GM12891 (cell line): ENCODE results near the gene HNRNPH2.

Experiments
- DNase-seq: peaks from one replicate; pipeline ENCODE4 v3.0.0; 2011; ENCODE audit warnings: low spot score; ENCODE audit not compliant: insufficient read length
- FAIRE-seq: peaks from 2 replicates; lab custom pipeline; 2011; peaks lifted over from hg19 to GRCh38; lab: Jason Lieb, UNC
- PAX5 ChIP-seq: IDR thresholded peaks from 2 replicates; pipeline ENCODE4 v1.6.1; 2011; ENCODE audit warnings: low read length, moderate library complexity, mild to moderate bottlenecking; ENCODE audit not compliant: insufficient read depth, severe bottlenecking
- POLR2A ChIP-seq: IDR thresholded peaks from 2 replicates; pipeline ENCODE4 v1.6.1; 2011; ENCODE audit warnings: low read depth, low read length, control low read depth
- POLR2AphosphoS5 ChIP-seq: IDR thresholded peaks from 2 replicates; pipeline ENCODE4 v1.6.1; 2011; ENCODE audit warnings: low read depth, low read length, control low read depth
- POU2F2 ChIP-seq: IDR thresholded peaks from 2 replicates; pipeline ENCODE4 v1.6.1; 2011; ENCODE audit warnings: low read depth, mild to moderate bottlenecking, control low read depth, low read length, moderate library complexity
- SPI1 ChIP-seq: IDR thresholded peaks from 2 replicates; pipeline ENCODE4 v1.6.1; 2011; ENCODE audit warnings: low read depth, low read length, control low read depth
- TAF1 ChIP-seq: IDR thresholded peaks from 2 replicates; pipeline ENCODE4 v1.6.1; 2011; ENCODE audit warnings: low read depth, low read length, control low read depth

Gene HNRNPH2

GRCh38 chrX:101377547-101377946 is 30.5 kb upstream of the HNRNPH2 start:
- no peak for DNase-seq
- peak; percentile 82 for FAIRE-seq
- no peak for TF ChIP-seq TAF1
- TF ChIP-seq SPI1 = 0 out of 2 replicates have a peak, but pooled peaks have one; percentile 3

DNA sequence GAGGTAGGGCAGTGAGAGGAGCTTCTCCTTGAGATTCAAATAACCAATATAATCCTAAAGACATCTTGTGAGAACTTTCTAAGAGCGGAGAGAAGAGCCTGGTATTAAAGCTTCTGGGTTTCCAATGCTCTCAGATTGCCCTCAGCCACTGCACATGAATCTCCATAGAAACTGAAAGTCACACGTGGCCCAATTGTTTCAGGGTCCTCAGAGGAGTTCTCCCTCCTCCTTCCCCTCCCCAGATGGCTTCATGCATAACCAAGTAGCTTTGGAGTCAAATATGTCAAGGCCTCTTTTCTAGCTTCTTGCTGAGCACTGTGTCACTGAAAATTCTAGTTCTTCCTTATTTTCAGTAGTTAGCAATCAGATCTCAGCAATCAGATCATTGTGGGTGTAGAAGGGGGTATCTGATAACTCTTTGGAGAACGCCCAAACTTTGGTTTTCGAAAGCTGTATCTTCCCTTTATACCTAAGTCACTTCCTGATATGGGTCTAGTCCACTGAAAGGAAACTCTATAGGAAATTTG is 24.3 kb upstream of the HNRNPH2 start:
- peak; percentile 94 for FAIRE-seq
- TF ChIP-seq TAF1 (no peak), SPI1 (no peak), PAX5 (no peak), POLR2AphosphoS5 (no peak), POU2F2 (peak; percentile 88), POLR2A (no peak)

DNA sequence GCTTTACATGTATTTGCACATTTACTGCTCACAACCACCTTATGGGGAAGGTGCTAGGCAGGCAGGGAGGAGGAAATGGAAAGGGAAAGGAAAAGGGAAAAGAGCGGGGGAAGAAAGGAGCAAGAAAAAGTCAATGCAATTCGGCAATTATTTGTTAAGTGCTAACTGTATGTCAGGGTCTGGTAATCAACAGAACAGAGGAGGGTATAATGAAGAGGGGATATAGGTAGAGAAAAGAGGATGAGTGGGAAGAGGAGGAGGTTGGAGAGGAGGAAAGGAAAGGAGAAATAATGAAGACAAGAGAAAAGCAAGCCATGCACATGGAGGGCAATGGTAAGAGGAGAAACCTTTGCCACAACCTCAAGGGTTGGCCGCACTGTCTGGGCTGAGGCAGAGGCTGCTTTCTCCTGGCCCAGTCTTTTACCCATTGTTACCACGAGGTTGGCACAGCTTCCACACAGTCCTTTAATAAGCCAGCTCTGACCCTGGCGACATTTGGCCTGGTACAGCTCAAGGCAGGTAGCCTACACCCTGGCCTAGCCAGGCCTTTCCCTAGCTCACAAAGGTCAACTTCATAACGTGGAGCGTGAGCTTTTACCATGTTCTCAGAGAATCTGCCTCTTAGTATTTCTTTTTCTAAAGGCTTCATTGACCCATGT is 22.9 kb upstream of the HNRNPH2 start:
- no peak for TF ChIP-seq SPI1
- no peak for TF ChIP-seq PAX5
- TF ChIP-seq POLR2A = no peak
- TF ChIP-seq TAF1 = no peak
- no peak for TF ChIP-seq POU2F2
- no peak for TF ChIP-seq POLR2AphosphoS5
- no peak for FAIRE-seq
- DNase-seq = no peak

More for the DNA sequence above, 24.3 kb upstream of the HNRNPH2 start:
- DNase-seq = no peak

DNA sequence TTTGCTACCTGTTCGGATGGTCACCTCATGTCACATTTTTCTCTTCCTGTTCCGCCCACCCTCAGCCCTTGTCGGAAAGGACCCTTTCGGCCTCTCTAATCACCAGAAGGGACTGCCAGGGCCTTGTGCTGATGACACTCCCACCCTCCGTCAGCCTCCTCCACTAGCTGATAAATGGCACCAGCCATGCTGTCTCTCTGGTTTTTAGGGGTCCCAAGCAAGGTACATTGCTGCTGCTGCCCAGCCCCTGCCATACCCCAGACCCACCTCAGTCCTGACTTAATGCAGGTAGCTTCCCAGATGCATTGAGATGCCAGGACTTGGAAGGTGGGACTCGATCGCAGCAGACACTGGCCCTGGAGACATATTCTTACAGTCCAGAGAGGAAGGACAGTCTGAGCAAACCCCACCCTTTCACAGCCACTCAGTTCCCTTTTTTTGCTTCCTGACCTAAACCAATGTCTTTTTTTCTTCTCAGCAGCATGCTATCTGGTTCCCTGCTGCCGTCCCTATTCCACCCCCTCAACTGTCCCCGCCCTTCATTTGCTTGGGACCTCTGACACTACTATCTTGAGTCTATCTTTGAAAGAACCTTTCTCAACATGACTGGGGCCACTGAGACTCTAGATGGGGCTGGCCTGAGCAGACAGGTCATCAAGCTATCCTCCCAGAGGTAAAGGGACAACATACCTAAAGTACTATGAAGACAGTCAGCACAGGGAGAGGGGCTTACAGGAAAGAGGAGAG is 22.1 kb upstream of the HNRNPH2 start, which contains the start of gene BTK:
TSS of gene BTK (minus strand) at position 397 of the 747 bp plus-strand sequence. CDS start 10,907 bp downstream, outside the sequence.
- no peak for DNase-seq
- TF ChIP-seq TAF1 (peak; percentile 63; the same call in 1 of the 2 replicates), POLR2A (peak; percentile 80), SPI1 (peak; percentile 96), PAX5 (no peak), POLR2AphosphoS5 (peak; percentile 65; the same call in 1 of the 2 replicates), POU2F2 (peak; percentile 21; the same call in 1 of the 2 replicates)
- peak; percentile 99 for FAIRE-seq

DNA sequence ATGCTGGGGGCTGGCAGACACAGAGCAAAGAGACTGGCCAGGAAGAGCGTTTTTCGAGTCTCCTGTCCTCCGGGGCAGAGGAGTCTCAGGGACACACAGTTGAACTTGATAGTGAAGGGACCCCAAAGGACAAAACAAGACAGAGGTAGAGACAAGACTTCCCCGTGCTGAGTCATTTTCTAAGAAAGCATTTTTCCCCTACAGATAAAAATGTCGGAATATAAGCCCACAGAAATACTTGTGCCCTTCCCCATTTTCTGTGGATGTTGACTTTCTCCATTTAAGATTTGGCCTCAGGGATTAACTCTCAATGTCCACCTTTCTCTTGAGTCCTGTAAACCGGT is 21.5 kb upstream of the HNRNPH2 start:
- TF ChIP-seq POLR2AphosphoS5 = no peak
- no peak for TF ChIP-seq POU2F2
- TF ChIP-seq PAX5 = no peak
- TF ChIP-seq TAF1 = no peak
- TF ChIP-seq SPI1 = no peak
- no peak for TF ChIP-seq POLR2A
- DNase-seq = no peak
- FAIRE-seq = no peak

GRCh38 chrX:101388604-101389003 is 19.4 kb upstream of the HNRNPH2 start:
- no peak for DNase-seq
- TF ChIP-seq POLR2A (no peak), POU2F2 (no peak), TAF1 (no peak), PAX5 (no peak), POLR2AphosphoS5 (no peak), SPI1 (no peak)
- FAIRE-seq = no peak

DNA sequence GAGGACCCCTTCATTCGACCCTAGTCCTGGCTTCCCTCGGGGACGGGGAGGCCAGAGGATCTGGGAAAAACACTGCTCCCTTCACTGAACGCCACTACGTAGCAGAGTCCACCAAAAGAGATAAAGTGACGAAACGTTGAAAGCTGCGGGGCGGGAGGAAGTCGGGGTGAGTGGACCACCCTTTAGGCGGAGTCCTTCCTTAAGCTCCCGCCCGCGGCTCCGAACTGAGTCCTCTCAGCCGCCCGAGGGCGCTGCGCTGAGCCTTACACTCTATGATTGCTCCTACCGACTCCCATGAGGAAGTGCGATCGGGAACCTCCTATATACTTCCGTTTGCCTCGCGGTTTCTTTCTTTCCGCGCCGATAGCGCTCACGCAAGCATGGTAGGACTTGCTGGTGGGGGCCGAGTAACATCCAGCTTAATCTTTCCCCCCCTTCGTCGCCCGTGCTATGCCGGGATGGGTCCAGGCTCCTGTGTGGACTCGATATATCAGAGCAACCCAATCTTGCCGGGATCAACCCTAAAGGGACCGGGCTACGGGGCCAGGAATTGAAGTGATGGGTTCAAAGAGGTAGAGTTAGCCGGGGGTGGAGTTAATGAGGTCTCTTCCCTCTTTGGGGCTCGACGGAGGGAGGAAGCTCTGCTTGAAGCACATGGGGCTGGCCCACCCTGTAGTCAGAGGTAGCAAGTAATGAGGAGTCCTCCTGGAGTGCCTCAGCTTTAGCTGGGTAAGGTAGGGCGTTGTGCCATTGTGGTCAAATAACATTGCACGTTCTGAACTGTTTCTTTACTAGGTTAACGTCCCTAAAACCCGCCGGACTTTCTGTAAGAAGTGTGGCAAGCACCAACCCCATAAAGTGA is 17.1 kb upstream of the HNRNPH2 start, which contains the start of gene RPL36A:
TSS of gene RPL36A (plus strand) at position 348 of the 862 bp plus-strand sequence. CDS start at position 381, 33 bp downstream.
- peak; percentile 85 for FAIRE-seq
- TF ChIP-seq SPI1 = peak; percentile 91
- no peak for TF ChIP-seq PAX5
- TF ChIP-seq TAF1 = peak; percentile 99
- TF ChIP-seq POLR2AphosphoS5 = peak; percentile 98
- TF ChIP-seq POU2F2 = peak; percentile 85
- TF ChIP-seq POLR2A = peak; percentile 98

GRCh38 chrX:101391831-101392230 is 16.2 kb upstream of the HNRNPH2 start:
- TF ChIP-seq POU2F2 (no peak), TAF1 (no peak), SPI1 (no peak), POLR2A (no peak), PAX5 (no peak), POLR2AphosphoS5 (no peak)
- DNase-seq = no peak
- peak; percentile 76 for FAIRE-seq

More for the DNA sequence above, 17.1 kb upstream of the HNRNPH2 start, which contains the start of gene RPL36A:
- peak; percentile 35 for DNase-seq

GRCh38 chrX:101393530-101394305 is 14.3 kb upstream of the HNRNPH2 start:
- no peak for FAIRE-seq
- TF ChIP-seq PAX5 (no peak), POLR2A (no peak), SPI1 (no peak), POU2F2 (no peak), POLR2AphosphoS5 (no peak), TAF1 (no peak)
- no peak for DNase-seq
